SK-N-SH (cell line): ENCODE measurements around the gene SNAP23. TPM values are rescaled to one million over a fixed set of nuclear protein-coding genes. Genes with fewer than 3 reads are reported as not detected.

Experiments used
- CTCF ChIA-PET: fragments of 300-600, 350-600 bp; formaldehyde crosslinking; extraction: SDS; loops from one replicate; lab custom pipeline; 2021; lab: Yijun Ruan, JAX
- POLR2A ChIA-PET: fragments of 350-600 bp; sonication (Branson Sonifier 250); formaldehyde crosslinking; extraction: SDS; loops from one replicate; lab custom pipeline; 2020; ENCODE audit warnings: antibody characterized with exemption, inconsistent platforms; lab: Yijun Ruan, JAX
- DNase-seq: peaks from one replicate; pipeline ENCODE4 v3.0.0; 2012
- H2AFZ ChIP-seq: fragments of 200-600 bp; sonication (generic); 2 replicates; pipeline ENCODE4 v1.8.1; 2016; ENCODE audit warnings: antibody characterized with exemption, mild to moderate bottlenecking, low read depth
- H3F3A ChIP-seq: fragments of 200-600 bp; sonication (generic); replicated peaks from 2 replicates; pipeline ENCODE3; 2016; ENCODE audit warnings: antibody characterized with exemption, mild to moderate bottlenecking; ENCODE audit not compliant: insufficient read depth
- H3K27ac ChIP-seq, 2 experiments: fragments of 200-500 bp in 1 of 2; fragments of 200-600 bp in 1 of 2; sonication (Bioruptor generic) in 1 of 2; sonication (generic), shearing (Covaris generic) in 1 of 2; 2 replicates each; pipeline versions ENCODE4 v1.5.1 to v1.6.1; 2014 to 2016; ENCODE audit warnings: low read depth in 2 of 2, inconsistent platforms in 1 of 2, low read length in 1 of 2, mild to moderate bottlenecking in 1 of 2, mixed read lengths in 1 of 2
- H3K27me3 ChIP-seq: fragments of 200-600 bp; sonication (generic), shearing (Covaris generic); 2 replicates; pipeline ENCODE4 v1.6.1; 2016; ENCODE audit warnings: mixed run types; ENCODE audit not compliant: insufficient read depth
- H3K36me3 ChIP-seq, 2 experiments: fragments of 200-500 bp in 1 of 2; fragments of 200-600 bp in 1 of 2; sonication (Bioruptor generic) in 1 of 2; sonication (generic) in 1 of 2; replicated peaks in 1 of 2; 2 replicates each; pipeline versions ENCODE3 to v1.5.1; 2014 to 2016; ENCODE audit warnings: low read length in 1 of 2, mild to moderate bottlenecking in 1 of 2; ENCODE audit not compliant: insufficient read depth in 2 of 2, control insufficient read depth in 1 of 2
- H3K4me1 ChIP-seq, 2 experiments: fragments of 200-500 bp in 1 of 2; fragments of 200-600 bp in 1 of 2; sonication (Bioruptor generic) in 1 of 2; sonication (generic), shearing (Covaris generic) in 1 of 2; 2 replicates each; pipeline versions ENCODE4 v1.5.1 to v1.6.1; 2014 to 2016; ENCODE audit warnings: low read depth in 1 of 2, low read length in 1 of 2, mixed run types in 1 of 2; ENCODE audit not compliant: insufficient read depth in 2 of 2, control insufficient read depth in 1 of 2
- H3K4me2 ChIP-seq: fragments of 200-600 bp; sonication (generic), shearing (Covaris generic); 2 replicates; pipeline ENCODE4 v1.6.1; 2017; ENCODE audit warnings: mixed run types
- H3K4me3 ChIP-seq, 2 experiments: fragments of 200-500 bp in 1 of 2; fragments of 200-600 bp in 1 of 2; sonication (Bioruptor generic) in 1 of 2; sonication (generic), shearing (Covaris generic) in 1 of 2; 2 replicates each; pipeline versions ENCODE4 v1.5.1 to v1.8.1; 2014 to 2016; ENCODE audit warnings: low read depth in 2 of 2, inconsistent platforms in 1 of 2, low read length in 1 of 2, mild to moderate bottlenecking in 1 of 2, mixed read lengths in 1 of 2, moderate library complexity in 1 of 2
- H3K79me2 ChIP-seq: fragments of 200-600 bp; sonication (generic); 2 replicates; pipeline ENCODE4 v1.8.1; 2017; ENCODE audit warnings: mild to moderate bottlenecking; ENCODE audit not compliant: insufficient read depth
- H3K9ac ChIP-seq: fragments of 200-600 bp; sonication (generic); 2 replicates; pipeline ENCODE4 v1.6.1; 2017; ENCODE audit warnings: mixed run types
- H3K9me2 ChIP-seq: fragments of 200-600 bp; sonication (generic); 2 replicates; pipeline ENCODE4 v1.6.1; 2017; ENCODE audit warnings: mixed run types
- H3K9me3 ChIP-seq: fragments of 200-600 bp; sonication (generic); 2 replicates; pipeline ENCODE4 v1.6.1; 2017; ENCODE audit warnings: mixed run types, mild to moderate bottlenecking, moderate library complexity
- H4K20me1 ChIP-seq: fragments of 200-600 bp; sonication (generic); 2 replicates; pipeline ENCODE4 v1.6.1; 2017; ENCODE audit warnings: mild to moderate bottlenecking, mixed run types; ENCODE audit not compliant: insufficient read depth
- CTCF ChIP-seq: fragments of 200-600 bp; sonication (generic); IDR thresholded peaks from 2 replicates; pipeline ENCODE4 v1.6.1; 2017; ENCODE audit warnings: antibody characterized with exemption, mild to moderate bottlenecking, moderate library complexity
- MAX ChIP-seq: IDR thresholded peaks from 2 replicates; pipeline ENCODE4 v1.4.0; 2012; ENCODE audit warnings: low read depth
- MEF2A ChIP-seq: IDR thresholded peaks from 2 replicates; pipeline ENCODE4 v1.4.0; 2012; ENCODE audit warnings: low read depth, borderline replicate concordance
- NRF1 ChIP-seq: IDR thresholded peaks from 2 replicates; pipeline ENCODE4 v1.6.1; 2012; ENCODE audit warnings: low read depth, mild to moderate bottlenecking, low read length
- RAD21 ChIP-seq: IDR thresholded peaks from 2 replicates; pipeline ENCODE4 v1.6.1; 2012; ENCODE audit warnings: mild to moderate bottlenecking, low read length
- SMC3 ChIP-seq: IDR thresholded peaks from 2 replicates; pipeline ENCODE4 v1.6.1; 2012; ENCODE audit warnings: low read depth, low read length, improper control_type of control experiment
- TAF1 ChIP-seq: IDR thresholded peaks from 2 replicates; pipeline ENCODE4 v1.6.1; 2012; ENCODE audit warnings: low read depth, mild to moderate bottlenecking, low read length, moderate library complexity, borderline replicate concordance
- ZBTB33 ChIP-seq: IDR thresholded peaks from 2 replicates; pipeline ENCODE4 v1.4.0; 2012; ENCODE audit warnings: low read depth, borderline replicate concordance
- WGBS: methylation state at CpG from one replicate; pipeline ENCODE4 v1.1.6; 2017; ENCODE audit warnings: low lambda C conversion rate; 5-methylcytosine and 5-hydroxymethylcytosine counted together
- polyA plus RNA-seq, 3 experiments: library from polyadenylated mRNA; depleted of rRNA; stranded (reverse); fragments of >200 nt; gene quantifications; 2 replicates each; pipeline ENCODE4 v1.2.3, GENCODE V29; 2012

The SNAP23 gene
- polyA plus RNA-seq, 1 of the 3 experiments (the other 2 are of a cell fraction) = 39.2 TPM

GRCh38 chr15:42576040-42576594 lies 80.7 kb downstream of the SNAP23 start (continued):
- TF ChIP-seq MAX = no peak
- no peak for TF ChIP-seq CTCF
- TF ChIP-seq MEF2A = no peak
- no peak for TF ChIP-seq ZBTB33
- TF ChIP-seq SMC3 = no peak
- no peak for TF ChIP-seq RAD21
- no peak for TF ChIP-seq TAF1
- TF ChIP-seq, all 33 proteins: peak for 0

DNA sequence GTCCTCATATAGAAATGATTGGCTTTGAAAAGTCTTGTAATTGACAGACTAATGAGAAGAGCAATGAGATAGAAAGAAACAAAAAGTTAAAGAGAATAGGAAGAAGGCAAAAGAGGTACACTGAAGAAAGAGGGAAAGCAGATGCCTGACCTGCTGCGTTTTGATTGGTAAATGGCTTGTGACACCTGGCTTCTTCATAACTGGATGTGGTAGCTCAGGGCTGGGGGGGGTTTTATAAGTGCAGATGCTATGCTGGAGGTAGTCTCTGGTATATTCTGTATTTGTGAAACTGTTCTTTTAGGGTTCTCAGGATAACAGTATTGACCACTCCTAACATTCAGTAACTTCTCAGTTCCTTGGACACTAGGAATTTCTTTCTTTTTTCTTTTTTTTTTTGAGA lies 81.3 kb downstream of the SNAP23 start:
- peaks cover 21% of the 10 kb centered on the region for H3F3A ChIP-seq
- no peak overlapping the region; the same call in 1 of the 2 replicates for H3K9ac ChIP-seq
- H3K9me2 ChIP-seq = no peaks in the 10 kb centered on the region
- no peak for TF ChIP-seq NRF1
- TF ChIP-seq ZBTB33 = no peak
- TF ChIP-seq TAF1 = no peak
- TF ChIP-seq, all 33 proteins: peak for 0
- ChIA-PET CTCF (interaction anchor here (1.9 kb wide), 1 partner anchor 15 kb away, joined by 5 read pairs; no protein-coding TSS in a partner anchor), POLR2A (no interaction called here)
- H3K9me3 ChIP-seq = no peaks in the 10 kb centered on the region
- H2AFZ ChIP-seq = no peak overlapping the region
- no peaks in the 10 kb centered on the region for H4K20me1 ChIP-seq
- peaks cover 29% of the 10 kb centered on the region for H3K79me2 ChIP-seq
- H3K27ac ChIP-seq = no peak overlapping the region
- 92% methylated on average over 1 of the region's 1 CpG for WGBS
- H3K4me3 ChIP-seq = peak overlapping the region in 1 of 2 experiments; percentile 80; a peak in 1 of 4 replicates
- H3K4me1 ChIP-seq = peaks cover 0 to 17% of the 10 kb centered on the region in 2 experiments; a peak in 1 of 4 replicates
- H3K27me3 ChIP-seq = no peaks in the 10 kb centered on the region
- H3K36me3 ChIP-seq = no peaks in the 10 kb centered on the region
- DNase-seq = peak; percentile 30
- peak overlapping the region; percentile 83 for H3K4me2 ChIP-seq
